ENCODE measurements around the gene BCL2L15.

- TF ChIP-seq TEAD4 (CRISPR knock-in tag; IDR thresholded peaks at IDR 0.05) = no peak
- no peak for TF ChIP-seq CTCF (IDR thresholded peaks at IDR 0.05)
- no peak for TF ChIP-seq ZNF416 (CRISPR knock-in tag; IDR thresholded peaks at IDR 0.05)
- no peak for TF ChIP-seq KAT7 (CRISPR knock-in tag; IDR thresholded peaks at IDR 0.05; ENCODE audit: borderline replicate concordance)
- TF ChIP-seq ZNF423 (CRISPR knock-in tag; IDR thresholded peaks at IDR 0.05) = no peak
- TF ChIP-seq ATF3 (CRISPR knock-in tag; conservative IDR thresholded peaks at IDR 0.05) = no peak
These were observed 10.9 kb upstream of the BCL2L15 start for GRCh38 chr1:113898241-113898814.

Data from WTC11 (cell line).